ENCODE data around the gene CDH13.

- TF ChIP-seq CTCF (IDR thresholded peaks at IDR 0.05; ENCODE audit: low read length): no peak
- TF ChIP-seq EZH2phosphoT487 (IDR thresholded peaks at IDR 0.05; ENCODE audit: low read length): no peak
- no peak for TF ChIP-seq EZH2 (optimal IDR thresholded peaks at IDR 0.05; ENCODE audit: low read depth, low read length)
These were observed 231.1 kb downstream of the CDH13 start for GRCh38 chr16:82857693-82858365.
